HAP-1 (cell line): Measurements from ENCODE around the gene DCUN1D5.
A peak's percentile ranks its signal among the peaks of the same experiment; 100 is the strongest.
"Not testable (repeated sequence)": the region's sequence is repeated elsewhere in the genome, so short reads cannot be mapped to it uniquely, and the experiment has no call there.

Source experiments
- DNase-seq, 2 experiments: peaks; one replicate each; pipeline ENCODE4 v3.0.0-alpha.2; 2016 to 2020; ENCODE audit warnings: low spot score in 2 of 2
- H3K27me3 ChIP-seq: fragments of 250-450 bp; sonication (Bioruptor Pico); 2 replicates; pipeline ENCODE4 v1.5.1; 2020; ENCODE audit warnings: low read depth, mild to moderate bottlenecking, moderate library complexity
- H3K36me3 ChIP-seq: fragments of 250-450 bp; sonication (Bioruptor Pico); replicated peaks from 2 replicates; pipeline ENCODE4 v1.5.1; 2020; ENCODE audit warnings: mild to moderate bottlenecking
- H3K4me1 ChIP-seq: fragments of 250-450 bp; sonication (Bioruptor Pico); 2 replicates; pipeline ENCODE4 v1.5.1; 2020; ENCODE audit warnings: mild to moderate bottlenecking
- H3K4me3 ChIP-seq: fragments of 250-450 bp; sonication (Bioruptor Pico); 2 replicates; pipeline ENCODE4 v1.5.1; 2020; ENCODE audit warnings: mild to moderate bottlenecking, moderate library complexity
- H3K9me3 ChIP-seq: fragments of 250-450 bp; sonication (Bioruptor Pico); 2 replicates; pipeline ENCODE4 v1.5.1; 2020; ENCODE audit warnings: mild to moderate bottlenecking, moderate library complexity
- in situ Hi-C: fragments of 300-500 bp; cut with MboI; formaldehyde crosslinking; loops from 3 replicates; pipeline ENCODE4 v1.14.3; 2020; ENCODE audit warnings: low sequenced_read_pairs, inconsistent platforms, mixed read lengths

Gene DCUN1D5

GRCh38 chr11:103043826-103044678 lies 47.9 kb downstream of the DCUN1D5 start:
- DNase-seq: no peak
- in situ Hi-C loops: no loop called here
- Histone ChIP-seq H3K9me3 (no peaks in the 10 kb centered on the region), H3K36me3 (no peaks in the 10 kb centered on the region), H3K27me3 (peaks cover 10% of the 10 kb centered on the region), H3K4me1 (no peaks in the 10 kb centered on the region), H3K4me3 (no peak overlapping the region)

GRCh38 chr11:103042161-103042560 lies 49.8 kb downstream of the DCUN1D5 start:
- in situ Hi-C loops: no loop called here
- H3K4me1 ChIP-seq: no peaks in the 10 kb centered on the region
- H3K9me3 ChIP-seq: no peaks in the 10 kb centered on the region
- H3K4me3 ChIP-seq: no peak overlapping the region
- no peaks in the 10 kb centered on the region for H3K36me3 ChIP-seq
- H3K27me3 ChIP-seq: peaks cover 10% of the 10 kb centered on the region
- DNase-seq: no peak

- Histone ChIP-seq H3K36me3 (no peaks in the 10 kb centered on the region), H3K4me3 (no peak overlapping the region), H3K9me3 (no peaks in the 10 kb centered on the region), H3K27me3 (no peaks in the 10 kb centered on the region), H3K4me1 (no peaks in the 10 kb centered on the region)
- in situ Hi-C loops: no loop called here
- DNase-seq: peak; percentile 35 to 55
Observed at GRCh38 chr11:103035791-103036434, 56.0 kb downstream of the DCUN1D5 start.

- Histone ChIP-seq H3K36me3 (no peaks in the 10 kb centered on the region), H3K27me3 (no peaks in the 10 kb centered on the region), H3K4me3 (no peak overlapping the region), H3K9me3 (no peaks in the 10 kb centered on the region), H3K4me1 (no peaks in the 10 kb centered on the region)
- no peak for DNase-seq
- in situ Hi-C loops: no loop called here
Observed at GRCh38 chr11:103035216-103035615, 56.7 kb downstream of the DCUN1D5 start.

- no peak for DNase-seq
- H3K4me3 ChIP-seq: no peak overlapping the region
- H3K4me1 ChIP-seq: no peaks in the 10 kb centered on the region
- in situ Hi-C loops: no loop called here
- H3K27me3 ChIP-seq: 0 out of 2 replicates have a peak, but pooled peaks cover 3% of the 10 kb centered on the region
- no peaks in the 10 kb centered on the region for H3K9me3 ChIP-seq
- no peaks in the 10 kb centered on the region for H3K36me3 ChIP-seq
Observed at GRCh38 chr11:103031834-103032233, 60.1 kb downstream of the DCUN1D5 start.

- Histone ChIP-seq H3K9me3 (no peaks in the 10 kb centered on the region), H3K4me3 (no peak overlapping the region), H3K36me3 (no peaks in the 10 kb centered on the region), H3K4me1 (no peaks in the 10 kb centered on the region), H3K27me3 (0 out of 2 replicates have a peak, but pooled peaks cover 3% of the 10 kb centered on the region)
- no peak for DNase-seq
- in situ Hi-C loops: no loop called here
Observed at GRCh38 chr11:103029401-103029800, 62.6 kb downstream of the DCUN1D5 start.

GRCh38 chr11:103028304-103029020 lies 63.5 kb downstream of the DCUN1D5 start:
- in situ Hi-C loops, DNase-seq, H3K9me3 ChIP-seq, H3K4me3 ChIP-seq, H3K36me3 ChIP-seq, H3K4me1 ChIP-seq, H3K27me3 ChIP-seq: not testable (repeated sequence)

- Histone ChIP-seq H3K27me3 (no peaks in the 10 kb centered on the region), H3K4me3 (no peak overlapping the region), H3K4me1 (no peaks in the 10 kb centered on the region; the same call in 1 of the 2 replicates), H3K36me3 (no peaks in the 10 kb centered on the region), H3K9me3 (no peaks in the 10 kb centered on the region)
- in situ Hi-C loops: no loop called here
- no peak for DNase-seq
Observed at GRCh38 chr11:103024086-103024485, 67.9 kb downstream of the DCUN1D5 start.

- Histone ChIP-seq H3K9me3 (no peaks in the 10 kb centered on the region), H3K4me3 (no peak overlapping the region), H3K27me3 (no peaks in the 10 kb centered on the region), H3K36me3 (no peaks in the 10 kb centered on the region), H3K4me1 (no peaks in the 10 kb centered on the region; the same call in 1 of the 2 replicates)
- in situ Hi-C loops: no loop called here
- no peak for DNase-seq
Observed at GRCh38 chr11:103016031-103016430, 75.9 kb downstream of the DCUN1D5 start.

- in situ Hi-C loops: no loop called here
- Histone ChIP-seq H3K36me3 (no peaks in the 10 kb centered on the region), H3K27me3 (no peaks in the 10 kb centered on the region), H3K4me3 (no peak overlapping the region), H3K9me3 (no peaks in the 10 kb centered on the region), H3K4me1 (no peaks in the 10 kb centered on the region)
- DNase-seq: no peak
Observed at GRCh38 chr11:103013421-103013820, 78.5 kb downstream of the DCUN1D5 start.
